Retinal pigment epithelial cell (primary cell): ENCODE measurements around the gene CARHSP1.
A peak's percentile ranks its signal among the peaks of the same experiment; 100 is the strongest.

Experiments used
- DNase-seq: peaks from one replicate; pipeline ENCODE4 v3.0.0-alpha.2; 2010; ENCODE audit warnings: low read depth
- H3K4me3 ChIP-seq: 2 replicates; pipeline ENCODE4 v1.5.1; 2011; ENCODE audit warnings: mild to moderate bottlenecking, low read length, control low read depth, moderate library complexity
- TF ChIP-seq, protein P1 (sequence below): conservative IDR thresholded peaks from 2 replicates; pipeline ENCODE4 v1.5.1; 2011; ENCODE audit warnings: low read depth, low read length, control low read depth, inconsistent platforms

Gene CARHSP1

DNA sequence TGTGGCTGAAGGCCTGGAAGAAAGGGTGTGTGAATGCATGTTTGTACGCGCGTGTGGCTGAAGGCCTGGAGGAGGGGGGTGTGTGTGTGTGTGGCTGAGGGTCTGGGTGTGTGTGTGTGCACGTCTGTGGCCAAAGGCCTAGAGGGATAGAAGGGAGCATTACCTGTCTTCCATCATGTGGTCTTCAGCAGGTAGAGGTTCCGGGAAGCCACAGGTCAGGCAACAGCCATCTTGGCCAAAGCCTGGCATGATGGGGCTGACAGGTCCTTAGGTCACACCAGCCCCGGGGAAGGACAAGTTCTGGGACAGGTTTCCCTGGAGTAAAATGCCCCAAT is 18.6 kb upstream of the CARHSP1 start:
- TF ChIP-seq, protein P1, sequence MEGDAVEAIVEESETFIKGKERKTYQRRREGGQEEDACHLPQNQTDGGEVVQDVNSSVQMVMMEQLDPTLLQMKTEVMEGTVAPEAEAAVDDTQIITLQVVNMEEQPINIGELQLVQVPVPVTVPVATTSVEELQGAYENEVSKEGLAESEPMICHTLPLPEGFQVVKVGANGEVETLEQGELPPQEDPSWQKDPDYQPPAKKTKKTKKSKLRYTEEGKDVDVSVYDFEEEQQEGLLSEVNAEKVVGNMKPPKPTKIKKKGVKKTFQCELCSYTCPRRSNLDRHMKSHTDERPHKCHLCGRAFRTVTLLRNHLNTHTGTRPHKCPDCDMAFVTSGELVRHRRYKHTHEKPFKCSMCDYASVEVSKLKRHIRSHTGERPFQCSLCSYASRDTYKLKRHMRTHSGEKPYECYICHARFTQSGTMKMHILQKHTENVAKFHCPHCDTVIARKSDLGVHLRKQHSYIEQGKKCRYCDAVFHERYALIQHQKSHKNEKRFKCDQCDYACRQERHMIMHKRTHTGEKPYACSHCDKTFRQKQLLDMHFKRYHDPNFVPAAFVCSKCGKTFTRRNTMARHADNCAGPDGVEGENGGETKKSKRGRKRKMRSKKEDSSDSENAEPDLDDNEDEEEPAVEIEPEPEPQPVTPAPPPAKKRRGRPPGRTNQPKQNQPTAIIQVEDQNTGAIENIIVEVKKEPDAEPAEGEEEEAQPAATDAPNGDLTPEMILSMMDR: no peak
- H3K4me3 ChIP-seq: no peak overlapping the region
- no peak for DNase-seq

DNA sequence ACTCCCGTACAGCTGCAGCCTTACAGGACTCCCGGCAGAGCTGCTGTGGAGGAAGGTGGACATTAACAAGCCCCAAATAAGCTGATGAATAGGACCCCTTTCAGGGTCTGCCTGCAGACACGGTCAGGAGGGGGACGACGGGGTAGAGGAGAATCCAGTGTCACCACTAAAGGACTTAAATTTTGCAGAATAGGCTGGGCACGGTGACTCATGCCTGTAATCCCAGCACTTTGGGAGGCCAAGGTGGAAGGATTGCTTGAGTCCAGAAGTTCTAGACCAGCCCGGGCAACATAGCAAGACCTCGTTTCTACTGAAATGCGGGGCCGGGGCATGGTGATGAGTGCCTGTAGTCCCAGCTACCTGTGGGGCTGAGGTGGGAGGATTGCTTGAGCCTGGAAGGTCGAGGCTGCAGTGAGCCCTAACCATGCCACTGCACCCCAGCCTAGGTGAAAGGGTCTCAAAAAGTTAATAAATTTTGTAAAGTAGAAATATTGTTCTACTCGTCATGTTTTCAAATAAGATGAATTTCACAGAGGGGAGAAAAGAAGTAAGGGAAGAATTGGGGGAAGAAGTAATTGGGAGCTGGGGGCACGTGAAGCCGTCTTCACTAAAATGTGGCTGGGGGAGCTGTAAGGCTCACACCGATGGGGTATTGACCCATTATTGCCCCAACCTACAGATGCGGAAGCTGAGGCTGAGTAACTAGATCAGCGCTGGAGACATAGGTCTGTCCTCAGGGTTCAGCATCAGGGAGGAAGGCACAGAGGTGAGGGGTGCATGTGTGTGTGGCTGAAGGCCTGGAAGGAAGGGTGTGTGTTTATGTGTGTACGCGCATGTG is 18.0 kb upstream of the CARHSP1 start:
- DNase-seq: no peak
- H3K4me3 ChIP-seq: no peak overlapping the region
- TF ChIP-seq, protein P1: no peak

DNA sequence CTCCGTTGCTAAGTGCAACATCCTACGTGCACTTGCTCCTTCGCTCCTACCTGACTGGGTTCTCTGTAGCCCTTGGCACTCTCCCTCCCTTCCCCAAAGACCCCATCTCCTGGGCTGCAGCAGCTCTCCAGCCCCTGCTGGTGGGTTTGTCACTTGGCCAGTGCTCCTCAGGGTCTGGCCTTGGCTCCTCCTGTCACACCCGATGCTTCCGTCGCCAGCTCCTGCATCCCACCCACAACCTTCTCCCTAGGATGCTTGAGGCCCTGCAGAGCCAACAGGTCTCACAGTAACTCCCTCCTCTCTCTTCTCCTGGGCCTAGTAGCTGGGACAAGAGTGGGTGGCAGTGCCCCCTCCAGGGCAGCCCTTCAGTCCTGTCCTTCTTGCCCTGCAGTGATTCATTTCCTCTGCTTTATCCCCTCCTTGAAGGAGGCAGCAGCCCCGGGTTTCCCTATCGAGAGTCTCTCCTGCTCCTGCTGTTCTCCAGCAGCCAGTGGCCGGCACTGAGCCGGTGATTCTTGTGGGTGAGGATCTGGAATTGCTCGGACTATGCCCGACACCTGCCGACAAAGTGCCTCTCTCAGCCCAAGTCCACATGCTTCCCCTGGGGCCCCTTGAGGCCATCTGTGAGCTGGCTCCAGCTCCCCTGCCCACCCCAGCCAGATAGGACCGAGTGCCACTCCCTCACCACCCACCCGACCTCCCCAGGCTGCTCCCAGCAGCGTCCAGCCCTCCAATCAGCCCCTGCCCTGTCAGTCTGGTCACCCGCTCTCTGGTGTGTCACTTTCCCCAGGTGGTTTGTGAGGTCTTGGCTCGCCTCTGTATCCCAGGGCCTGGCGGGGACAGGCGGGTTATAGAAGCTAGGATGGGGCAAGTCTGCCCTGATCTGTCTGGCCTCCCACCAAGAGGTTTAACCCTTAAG is 17.1 kb upstream of the CARHSP1 start:
- TF ChIP-seq, protein P1: peak; percentile 36
- no peak overlapping the region for H3K4me3 ChIP-seq
- DNase-seq: no peak

DNA sequence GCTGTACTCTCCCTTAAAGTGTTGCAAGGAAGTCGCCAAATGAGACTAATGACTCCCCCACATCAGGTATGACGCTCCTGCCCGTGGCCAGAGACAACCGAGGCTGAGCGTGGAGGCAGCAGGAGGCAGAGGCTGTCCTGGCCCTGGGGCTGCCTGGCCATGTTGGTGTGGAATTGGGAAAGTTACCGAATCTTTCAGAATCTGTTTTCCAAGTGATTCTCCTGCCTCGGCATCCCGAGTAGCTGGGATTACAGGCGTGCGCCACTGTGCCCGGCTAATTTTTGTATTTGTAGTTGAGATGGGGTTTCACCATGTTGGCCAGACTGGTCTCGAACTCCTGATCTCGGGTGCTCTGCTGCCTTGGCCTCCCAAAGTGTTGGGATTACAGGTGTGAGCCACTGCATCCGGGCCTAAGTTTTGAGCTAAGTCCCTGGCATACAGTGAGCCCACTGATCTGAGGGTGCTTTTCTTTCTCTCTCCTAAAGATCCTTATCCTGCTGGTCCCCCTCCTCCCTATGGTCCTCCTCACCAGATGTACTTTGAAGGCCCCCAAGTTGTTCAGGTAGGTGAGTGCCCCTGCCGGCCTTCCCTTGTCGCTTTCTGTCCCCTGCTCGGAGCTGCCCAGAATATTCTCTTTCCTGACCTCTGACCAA is 14.0 kb upstream of the CARHSP1 start:
- TF ChIP-seq, protein P1: no peak
- no peak for DNase-seq
- H3K4me3 ChIP-seq: no peak overlapping the region

- no peak within 1 kb of the TSS for H3K4me3 ChIP-seq
- DNase-seq: no peak
- TF ChIP-seq, protein P1: no peak
These were observed 13.3 kb upstream of the CARHSP1 start, which contains the start of gene LITAFD for GRCh38 chr16:8882041-8882617. TSS of gene LITAFD (plus strand) at chr16:8882351. CDS start at chr16:8884356, 2,005 bp downstream.

DNA sequence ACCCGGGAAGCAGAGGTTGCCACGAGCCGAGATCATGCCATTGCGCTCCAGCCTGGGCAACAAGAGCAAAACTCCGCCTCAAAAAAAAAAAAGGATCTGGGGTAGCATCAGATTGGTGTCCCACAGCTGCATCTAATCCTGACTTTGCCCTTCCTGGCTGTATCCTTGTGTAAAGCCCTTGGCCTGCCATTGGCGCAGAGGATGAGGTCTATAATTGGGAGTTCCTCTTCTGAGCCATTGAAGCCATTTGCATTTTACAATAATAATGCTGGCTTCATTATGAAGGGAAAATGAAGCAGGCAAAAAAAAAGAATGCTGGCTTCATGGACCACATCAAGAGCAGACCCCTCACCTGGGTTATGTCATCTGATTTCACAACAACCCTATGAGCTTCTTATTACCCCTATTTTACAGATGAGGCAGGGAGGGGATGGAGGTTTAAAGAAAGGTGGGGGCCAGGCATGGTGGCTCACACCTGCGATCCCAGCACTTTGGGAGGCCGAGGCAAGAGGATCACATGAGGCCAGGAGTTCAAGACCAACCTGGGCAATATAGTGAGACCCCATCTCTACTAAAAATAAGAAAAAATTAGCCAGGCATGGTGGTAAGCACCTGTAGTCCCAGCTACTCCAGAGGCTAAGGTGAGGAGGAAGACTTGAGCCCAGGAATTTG is 12.2 kb upstream of the CARHSP1 start:
- no peak overlapping the region for H3K4me3 ChIP-seq
- TF ChIP-seq, protein P1: no peak
- DNase-seq: no peak
